Measurements from ENCODE around the gene HDAC9.
A peak's percentile ranks its signal among the peaks of the same experiment; 100 is the strongest.

DNA sequence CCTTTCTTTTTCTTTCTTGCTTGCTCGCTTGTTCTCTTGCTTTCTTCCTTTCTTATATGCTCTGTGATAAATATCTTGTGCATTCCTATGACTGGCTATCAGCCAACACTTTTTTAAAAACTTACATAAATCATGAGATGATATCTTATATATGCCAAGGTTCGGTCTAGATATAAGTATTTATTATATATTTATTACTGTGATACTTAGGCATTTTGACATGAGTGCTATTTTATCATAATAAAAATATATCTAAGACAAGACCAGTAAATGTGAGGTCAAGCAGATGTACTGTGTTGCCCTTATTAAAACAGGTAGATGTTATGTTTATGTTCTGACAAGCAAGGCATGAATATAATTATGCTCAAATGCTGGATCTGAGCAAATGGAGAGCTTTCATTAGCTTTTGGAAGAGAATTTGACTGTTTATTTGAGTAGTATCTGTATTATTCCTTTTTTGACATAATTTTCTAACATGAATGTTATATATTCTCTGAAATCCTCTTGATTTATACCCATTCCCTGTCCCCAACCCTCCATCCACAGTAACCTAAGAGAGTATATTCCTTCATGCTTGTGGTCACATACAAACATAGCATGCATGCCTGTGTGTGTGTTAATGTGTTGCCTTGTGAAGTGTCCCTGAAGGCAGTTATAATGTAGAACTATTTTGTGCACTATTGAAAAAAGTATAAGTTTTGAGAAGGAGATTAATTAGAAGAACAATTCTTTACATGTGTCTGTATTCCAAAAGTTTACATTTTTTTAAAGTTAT lies 158.0 kb downstream of the HDAC9 start:
- TF ChIP-seq CHD2 (IDR thresholded peaks at IDR 0.05; ENCODE audit: low read length, partially characterized antibody) (no peak), JUND (IDR thresholded peaks at IDR 0.05) (peak; percentile 54), MXI1 (IDR thresholded peaks at IDR 0.05; ENCODE audit: low read depth, low read length) (no peak), SMC3 (IDR thresholded peaks at IDR 0.05; ENCODE audit: low read depth, low read length) (no peak), FOSL2 (IDR thresholded peaks at IDR 0.05; ENCODE audit: borderline replicate concordance, low read depth) (no peak), GABPA (IDR thresholded peaks at IDR 0.05; ENCODE audit: low read depth) (no peak), YY1 (IDR thresholded peaks at IDR 0.05; ENCODE audit: low read depth) (no peak), POLR2AphosphoS5 (IDR thresholded peaks at IDR 0.05; ENCODE audit: low read depth, low read length) (peak; percentile 48; the same call in 1 of the 2 replicates), EZH2phosphoT487 (IDR thresholded peaks at IDR 0.05; ENCODE audit: borderline replicate concordance, low read depth) (no peak), RFX5 (IDR thresholded peaks at IDR 0.05; ENCODE audit: low read length) (no peak)
- TF ChIP-seq, protein P1, sequence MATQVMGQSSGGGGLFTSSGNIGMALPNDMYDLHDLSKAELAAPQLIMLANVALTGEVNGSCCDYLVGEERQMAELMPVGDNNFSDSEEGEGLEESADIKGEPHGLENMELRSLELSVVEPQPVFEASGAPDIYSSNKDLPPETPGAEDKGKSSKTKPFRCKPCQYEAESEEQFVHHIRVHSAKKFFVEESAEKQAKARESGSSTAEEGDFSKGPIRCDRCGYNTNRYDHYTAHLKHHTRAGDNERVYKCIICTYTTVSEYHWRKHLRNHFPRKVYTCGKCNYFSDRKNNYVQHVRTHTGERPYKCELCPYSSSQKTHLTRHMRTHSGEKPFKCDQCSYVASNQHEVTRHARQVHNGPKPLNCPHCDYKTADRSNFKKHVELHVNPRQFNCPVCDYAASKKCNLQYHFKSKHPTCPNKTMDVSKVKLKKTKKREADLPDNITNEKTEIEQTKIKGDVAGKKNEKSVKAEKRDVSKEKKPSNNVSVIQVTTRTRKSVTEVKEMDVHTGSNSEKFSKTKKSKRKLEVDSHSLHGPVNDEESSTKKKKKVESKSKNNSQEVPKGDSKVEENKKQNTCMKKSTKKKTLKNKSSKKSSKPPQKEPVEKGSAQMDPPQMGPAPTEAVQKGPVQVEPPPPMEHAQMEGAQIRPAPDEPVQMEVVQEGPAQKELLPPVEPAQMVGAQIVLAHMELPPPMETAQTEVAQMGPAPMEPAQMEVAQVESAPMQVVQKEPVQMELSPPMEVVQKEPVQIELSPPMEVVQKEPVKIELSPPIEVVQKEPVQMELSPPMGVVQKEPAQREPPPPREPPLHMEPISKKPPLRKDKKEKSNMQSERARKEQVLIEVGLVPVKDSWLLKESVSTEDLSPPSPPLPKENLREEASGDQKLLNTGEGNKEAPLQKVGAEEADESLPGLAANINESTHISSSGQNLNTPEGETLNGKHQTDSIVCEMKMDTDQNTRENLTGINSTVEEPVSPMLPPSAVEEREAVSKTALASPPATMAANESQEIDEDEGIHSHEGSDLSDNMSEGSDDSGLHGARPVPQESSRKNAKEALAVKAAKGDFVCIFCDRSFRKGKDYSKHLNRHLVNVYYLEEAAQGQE (IDR thresholded peaks at IDR 0.05; ENCODE audit: low read depth, low read length) = no peak
- TF ChIP-seq, protein P2, sequence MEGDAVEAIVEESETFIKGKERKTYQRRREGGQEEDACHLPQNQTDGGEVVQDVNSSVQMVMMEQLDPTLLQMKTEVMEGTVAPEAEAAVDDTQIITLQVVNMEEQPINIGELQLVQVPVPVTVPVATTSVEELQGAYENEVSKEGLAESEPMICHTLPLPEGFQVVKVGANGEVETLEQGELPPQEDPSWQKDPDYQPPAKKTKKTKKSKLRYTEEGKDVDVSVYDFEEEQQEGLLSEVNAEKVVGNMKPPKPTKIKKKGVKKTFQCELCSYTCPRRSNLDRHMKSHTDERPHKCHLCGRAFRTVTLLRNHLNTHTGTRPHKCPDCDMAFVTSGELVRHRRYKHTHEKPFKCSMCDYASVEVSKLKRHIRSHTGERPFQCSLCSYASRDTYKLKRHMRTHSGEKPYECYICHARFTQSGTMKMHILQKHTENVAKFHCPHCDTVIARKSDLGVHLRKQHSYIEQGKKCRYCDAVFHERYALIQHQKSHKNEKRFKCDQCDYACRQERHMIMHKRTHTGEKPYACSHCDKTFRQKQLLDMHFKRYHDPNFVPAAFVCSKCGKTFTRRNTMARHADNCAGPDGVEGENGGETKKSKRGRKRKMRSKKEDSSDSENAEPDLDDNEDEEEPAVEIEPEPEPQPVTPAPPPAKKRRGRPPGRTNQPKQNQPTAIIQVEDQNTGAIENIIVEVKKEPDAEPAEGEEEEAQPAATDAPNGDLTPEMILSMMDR (IDR thresholded peaks at IDR 0.05) = no peak

Data from SK-N-SH (cell line).